ENCODE measurements around the gene OLFML2A.

Gene OLFML2A

DNA sequence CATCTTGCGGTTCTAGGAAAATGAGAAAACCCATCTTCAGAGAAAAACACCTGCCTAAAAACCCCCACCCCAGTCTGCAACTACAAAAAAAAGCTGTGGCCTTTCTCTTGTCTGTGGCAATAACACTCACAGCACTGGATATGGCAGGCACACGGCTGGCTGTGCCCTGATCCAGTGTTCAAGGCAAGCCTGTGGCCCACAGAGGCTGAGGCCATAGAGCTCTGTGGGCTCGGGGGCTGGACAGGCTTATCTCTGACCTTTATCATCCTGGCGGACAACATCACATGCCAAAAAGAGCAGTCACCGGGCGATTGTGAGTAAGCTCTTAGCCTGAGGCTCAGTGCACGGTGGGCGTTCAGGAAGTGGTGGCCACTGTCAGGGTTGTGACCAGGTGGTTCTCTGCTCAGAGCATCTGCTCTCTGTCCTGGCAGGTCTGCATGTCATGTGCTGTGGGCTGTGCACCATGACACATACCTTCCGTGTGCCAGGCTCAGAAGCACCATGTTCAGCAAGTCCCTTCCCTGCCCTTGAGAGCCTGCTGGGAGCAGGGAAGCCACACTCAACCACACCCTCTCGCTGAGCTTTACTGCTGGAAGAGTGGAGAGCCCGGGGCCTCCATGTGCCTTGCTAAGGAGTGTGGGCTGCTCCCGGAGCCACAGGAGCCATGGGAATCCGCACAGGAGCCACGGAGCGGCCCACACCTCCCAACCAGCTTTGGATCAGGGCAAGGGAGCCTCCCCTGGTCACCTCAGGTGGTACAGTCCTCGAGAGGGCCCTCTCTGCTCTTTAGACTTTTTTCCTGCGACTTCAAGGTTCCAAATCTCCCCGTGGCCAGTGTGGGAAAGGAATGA, 41.7 kb downstream of the OLFML2A start:
- Histone ChIP-seq H3K36me3 (ENCODE audit: low read depth) (no peaks in the 10 kb centered on the region), H3K27ac (ENCODE audit: poor library complexity, severe bottlenecking) (peak overlapping the region; percentile 93), H3K4me3 (ENCODE audit: severe bottlenecking) (no peak overlapping the region), H3K9me3 (ENCODE audit: severe bottlenecking) (no peaks in the 10 kb centered on the region), H3K27me3 (ENCODE audit: insufficient read depth, poor library complexity, severe bottlenecking) (no peaks in the 10 kb centered on the region), H3K4me1 (ENCODE audit: insufficient read depth, poor library complexity, severe bottlenecking) (peaks cover 33% of the 10 kb centered on the region)
- ATAC-seq (ENCODE audit: low read depth), result peak; percentile 80
- TF ChIP-seq, protein P1, sequence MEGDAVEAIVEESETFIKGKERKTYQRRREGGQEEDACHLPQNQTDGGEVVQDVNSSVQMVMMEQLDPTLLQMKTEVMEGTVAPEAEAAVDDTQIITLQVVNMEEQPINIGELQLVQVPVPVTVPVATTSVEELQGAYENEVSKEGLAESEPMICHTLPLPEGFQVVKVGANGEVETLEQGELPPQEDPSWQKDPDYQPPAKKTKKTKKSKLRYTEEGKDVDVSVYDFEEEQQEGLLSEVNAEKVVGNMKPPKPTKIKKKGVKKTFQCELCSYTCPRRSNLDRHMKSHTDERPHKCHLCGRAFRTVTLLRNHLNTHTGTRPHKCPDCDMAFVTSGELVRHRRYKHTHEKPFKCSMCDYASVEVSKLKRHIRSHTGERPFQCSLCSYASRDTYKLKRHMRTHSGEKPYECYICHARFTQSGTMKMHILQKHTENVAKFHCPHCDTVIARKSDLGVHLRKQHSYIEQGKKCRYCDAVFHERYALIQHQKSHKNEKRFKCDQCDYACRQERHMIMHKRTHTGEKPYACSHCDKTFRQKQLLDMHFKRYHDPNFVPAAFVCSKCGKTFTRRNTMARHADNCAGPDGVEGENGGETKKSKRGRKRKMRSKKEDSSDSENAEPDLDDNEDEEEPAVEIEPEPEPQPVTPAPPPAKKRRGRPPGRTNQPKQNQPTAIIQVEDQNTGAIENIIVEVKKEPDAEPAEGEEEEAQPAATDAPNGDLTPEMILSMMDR (IDR thresholded peaks at IDR 0.05; ENCODE audit: poor library complexity, severe bottlenecking), result no peak
- DNase-seq (ENCODE audit: low spot score), result peak; percentile 83

GRCh38 chr9:124820698-124821623, 44.0 kb downstream of the OLFML2A start:
- H3K36me3 ChIP-seq (ENCODE audit: low read depth), result no peaks in the 10 kb centered on the region
- H3K27ac ChIP-seq (ENCODE audit: poor library complexity, severe bottlenecking), result no peak overlapping the region
- H3K9me3 ChIP-seq (ENCODE audit: severe bottlenecking), result no peaks in the 10 kb centered on the region
- DNase-seq (ENCODE audit: low spot score), result no peak
- H3K4me1 ChIP-seq (ENCODE audit: insufficient read depth, poor library complexity, severe bottlenecking), result peaks cover 21% of the 10 kb centered on the region
- no peaks in the 10 kb centered on the region for H3K27me3 ChIP-seq (ENCODE audit: insufficient read depth, poor library complexity, severe bottlenecking)
- no peak overlapping the region for H3K4me3 ChIP-seq (ENCODE audit: severe bottlenecking)
- no peak for ATAC-seq (ENCODE audit: low read depth)
- TF ChIP-seq, protein P1 (IDR thresholded peaks at IDR 0.05; ENCODE audit: poor library complexity, severe bottlenecking), result no peak

GRCh38 chr9:124828489-124829333, 51.8 kb downstream of the OLFML2A start:
- H3K4me1 ChIP-seq (ENCODE audit: insufficient read depth, poor library complexity, severe bottlenecking), result peaks cover 4% of the 10 kb centered on the region
- no peak overlapping the region for H3K4me3 ChIP-seq (ENCODE audit: severe bottlenecking)
- no peaks in the 10 kb centered on the region for H3K36me3 ChIP-seq (ENCODE audit: low read depth)
- ATAC-seq (ENCODE audit: low read depth), result no peak
- no peak for DNase-seq (ENCODE audit: low spot score)
- H3K27me3 ChIP-seq (ENCODE audit: insufficient read depth, poor library complexity, severe bottlenecking), result no peaks in the 10 kb centered on the region
- no peaks in the 10 kb centered on the region for H3K9me3 ChIP-seq (ENCODE audit: severe bottlenecking)
- H3K27ac ChIP-seq (ENCODE audit: poor library complexity, severe bottlenecking), result no peak overlapping the region
- TF ChIP-seq, protein P1 (IDR thresholded peaks at IDR 0.05; ENCODE audit: poor library complexity, severe bottlenecking), result no peak

DNA sequence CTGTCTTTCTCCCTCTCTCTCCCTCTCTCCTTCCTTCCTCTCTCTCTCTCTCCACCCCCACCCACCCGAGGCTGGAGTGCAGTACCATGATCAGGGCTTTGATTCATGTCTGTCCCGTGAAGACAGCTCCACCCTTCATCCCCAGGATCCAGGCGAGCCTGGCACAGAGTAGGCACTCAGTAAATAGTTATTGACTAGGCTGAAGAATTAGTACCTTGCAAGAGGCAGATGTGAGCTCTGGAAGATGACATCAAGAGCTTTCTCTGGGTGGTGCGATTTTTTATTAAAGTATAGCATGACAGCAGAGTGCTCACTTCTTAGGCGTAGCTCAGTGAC, 52.4 kb downstream of the OLFML2A start:
- no peak for ATAC-seq (ENCODE audit: low read depth)
- Histone ChIP-seq H3K4me3 (ENCODE audit: severe bottlenecking) (no peak overlapping the region), H3K9me3 (ENCODE audit: severe bottlenecking) (no peaks in the 10 kb centered on the region), H3K4me1 (ENCODE audit: insufficient read depth, poor library complexity, severe bottlenecking) (peaks cover 7% of the 10 kb centered on the region), H3K27me3 (ENCODE audit: insufficient read depth, poor library complexity, severe bottlenecking) (no peaks in the 10 kb centered on the region), H3K36me3 (ENCODE audit: low read depth) (no peaks in the 10 kb centered on the region), H3K27ac (ENCODE audit: poor library complexity, severe bottlenecking) (no peak overlapping the region)
- no peak for DNase-seq (ENCODE audit: low spot score)
- TF ChIP-seq, protein P1 (IDR thresholded peaks at IDR 0.05; ENCODE audit: poor library complexity, severe bottlenecking), result no peak
